Endothelial cell of umbilical vein (primary cell): ENCODE data around the gene IL22RA1.

ENCODE experiments used
- EZH2 ChIP-seq: IDR thresholded peaks from 2 replicates; pipeline ENCODE4 v1.6.1; 2012; ENCODE audit warnings: borderline replicate concordance, low read depth, mild to moderate bottlenecking, moderate library complexity, low read length, inconsistent platforms; ENCODE audit not compliant: severe bottlenecking
- TF ChIP-seq, protein P1 (sequence below), 2 donors: IDR thresholded peaks; 1 replicate in 1 of 2; 2 replicates in 1 of 2; pipeline ENCODE4 v1.5.1; 2011; ENCODE audit warnings: low read length in 2 of 2, mild to moderate bottlenecking in 2 of 2, moderate library complexity in 2 of 2, control low read depth in 1 of 2, inconsistent platforms in 1 of 2, low read depth in 1 of 2; ENCODE audit not compliant: insufficient read depth in 1 of 2; ENCODE audit errors: extremely low read depth in 1 of 2

DNA sequence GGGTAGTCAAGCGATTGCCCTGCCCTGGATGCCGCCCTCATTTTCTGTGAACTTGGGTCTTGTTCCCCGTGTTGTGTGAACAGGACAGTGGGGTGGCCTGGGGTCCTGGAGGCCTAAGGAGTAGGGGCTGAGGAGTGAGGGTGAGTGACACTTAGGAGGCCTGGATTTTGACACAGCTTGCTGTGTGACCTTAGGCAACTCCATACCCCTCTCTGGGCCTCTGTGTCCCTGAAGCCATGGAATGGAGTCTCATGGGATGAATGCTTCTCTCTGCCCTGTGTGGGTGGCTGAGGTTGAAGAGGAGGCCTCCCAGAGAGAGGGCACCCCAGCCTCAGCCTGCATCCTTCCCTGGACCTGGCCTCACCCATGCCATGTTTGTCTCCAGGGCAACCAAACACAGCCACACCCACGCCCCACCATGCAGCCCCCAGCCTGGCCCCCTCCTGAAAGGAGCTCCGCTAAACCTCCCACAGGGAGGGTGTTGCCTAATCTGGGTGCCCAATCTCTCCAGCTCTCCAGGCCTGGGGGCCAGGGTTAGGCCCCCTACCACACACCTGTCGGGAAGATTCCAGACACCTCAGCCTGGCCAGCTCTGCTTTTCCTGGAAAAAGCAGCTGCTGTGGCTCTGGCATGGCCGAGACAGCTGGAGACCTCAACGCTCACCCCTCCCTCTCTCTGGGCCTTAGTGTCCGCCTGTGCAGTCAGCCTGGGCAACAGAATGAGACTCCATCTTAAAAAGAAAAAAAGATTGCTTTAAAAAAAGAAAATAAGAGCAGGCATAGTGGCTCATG is 40.9 kb downstream of the IL22RA1 start:
- TF ChIP-seq, protein P1, sequence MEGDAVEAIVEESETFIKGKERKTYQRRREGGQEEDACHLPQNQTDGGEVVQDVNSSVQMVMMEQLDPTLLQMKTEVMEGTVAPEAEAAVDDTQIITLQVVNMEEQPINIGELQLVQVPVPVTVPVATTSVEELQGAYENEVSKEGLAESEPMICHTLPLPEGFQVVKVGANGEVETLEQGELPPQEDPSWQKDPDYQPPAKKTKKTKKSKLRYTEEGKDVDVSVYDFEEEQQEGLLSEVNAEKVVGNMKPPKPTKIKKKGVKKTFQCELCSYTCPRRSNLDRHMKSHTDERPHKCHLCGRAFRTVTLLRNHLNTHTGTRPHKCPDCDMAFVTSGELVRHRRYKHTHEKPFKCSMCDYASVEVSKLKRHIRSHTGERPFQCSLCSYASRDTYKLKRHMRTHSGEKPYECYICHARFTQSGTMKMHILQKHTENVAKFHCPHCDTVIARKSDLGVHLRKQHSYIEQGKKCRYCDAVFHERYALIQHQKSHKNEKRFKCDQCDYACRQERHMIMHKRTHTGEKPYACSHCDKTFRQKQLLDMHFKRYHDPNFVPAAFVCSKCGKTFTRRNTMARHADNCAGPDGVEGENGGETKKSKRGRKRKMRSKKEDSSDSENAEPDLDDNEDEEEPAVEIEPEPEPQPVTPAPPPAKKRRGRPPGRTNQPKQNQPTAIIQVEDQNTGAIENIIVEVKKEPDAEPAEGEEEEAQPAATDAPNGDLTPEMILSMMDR (IDR thresholded peaks at IDR 0.05; ENCODE audit: extremely low read depth in 1 of 2, insufficient read depth in 1 of 2, low read depth in 1 of 2, low read length in 2 of 2): no peak
- TF ChIP-seq EZH2: no peak
